Myometrial cell (primary cell): ENCODE results near the gene ARID5A. TPM values are rescaled to one million over a fixed set of nuclear protein-coding genes. Genes with fewer than 3 reads are reported as not detected.

Experiments used
- total RNA-seq: library from RNA; depleted of rRNA; stranded (reverse); fragments of >200 nt; gene quantifications from 2 replicates; pipeline ENCODE4 v1.2.3, GENCODE V29; 2015

ARID5A gene
- total RNA-seq = 8.5 and 8.9 TPM in 2 replicates

GRCh38 chr2:96536445-96537065 lies at the start of gene ARID5A:
Gene ARID5A, plus strand, starts transcription at chr2:96536752. Its CDS starts 75 bp downstream, at chr2:96536827.

GRCh38 chr2:96505231-96505889 lies 31.2 kb upstream of the ARID5A start, which contains the start of gene NEURL3:
Gene NEURL3, minus strand, starts transcription at chr2:96505357. Its CDS starts 71 bp downstream, at chr2:96505286.

Other genes starting within 250 kb of the ARID5A start
- 60.0 and 76.7 TPM in 2 replicates for gene SNRNP200, start 231.2 kb upstream of the ARID5A start, total RNA-seq
- gene ITPRIPL1, start 211.4 kb upstream of the ARID5A start, total RNA-seq = 1.4 and 3.5 TPM in 2 replicates
- gene NCAPH, start 201.0 kb upstream of the ARID5A start, total RNA-seq = 13.0 and 29.2 TPM in 2 replicates
- gene NEURL3, start 31.4 kb upstream of the ARID5A start, total RNA-seq = not detected in 2 replicates
- gene KANSL3, start 101.6 kb downstream of the ARID5A start, total RNA-seq = 31.4 and 33.2 TPM in 2 replicates
- gene FER1L5, start 106.0 kb downstream of the ARID5A start, total RNA-seq = under 0.01 and 0.18 TPM in 2 replicates
- gene LMAN2L, start 203.3 kb downstream of the ARID5A start, total RNA-seq = 32.3 and 34.2 TPM in 2 replicates
- 3.5 and 4.4 TPM in 2 replicates for gene CNNM4, start 224.2 kb downstream of the ARID5A start, total RNA-seq